Pancreas (tissue), 10 donors: Measurements from ENCODE around the gene DMAC1. TPM values are rescaled to one million over a fixed set of nuclear protein-coding genes. Genes with fewer than 3 reads are reported as not detected.

Source experiments
- ATAC-seq, 4 donors: fragments of 200-7000 bp; cut with Tn5 transposase; one replicate each; pipeline versions ENCODE4 v1.8.0 to v1.9.1; 2020; ENCODE audit warnings: mild to moderate bottlenecking in 4 of 4, moderate library complexity in 4 of 4
- DNase-seq, 6 donors: peaks; one replicate each; pipeline ENCODE4 v3.0.0-alpha.2; 2020
- FAIRE-seq: peaks from 2 replicates; lab custom pipeline; 2012; peaks lifted over from hg19 to GRCh38; lab: Jason Lieb, UNC
- H3K27ac ChIP-seq, 4 donors: fragments of 200-600 bp; sonication (generic); 1 replicate in 3 of 4; 2 replicates in 1 of 4; pipeline versions ENCODE4 v1.5.0 to v1.8.0; 2020
- H3K27me3 ChIP-seq, 4 donors: fragments of 200-600 bp; one replicate each; pipeline ENCODE4 v1.8.0; 2021
- H3K36me3 ChIP-seq, 3 donors: fragments of 200-600 bp; sonication (generic) in 1 of 3; one replicate each; pipeline versions ENCODE4 v1.5.0 to v1.8.0; 2020 to 2021
- H3K4me1 ChIP-seq, 3 donors: fragments of 200-600 bp; one replicate each; pipeline ENCODE4 v1.8.0; 2021
- H3K4me3 ChIP-seq, 4 donors: fragments of 200-600 bp; sonication (generic) in 2 of 4; one replicate each; pipeline versions ENCODE4 v1.5.0 to v1.8.0; 2020 to 2021
- H3K9me3 ChIP-seq, 4 donors: fragments of 200-600 bp; one replicate each; pipeline ENCODE4 v1.8.0; 2021
- CTCF ChIP-seq, 4 donors: fragments of 200-600 bp; sonication (generic) in 3 of 4; IDR thresholded peaks; one replicate each; pipeline versions ENCODE4 v1.5.0 to v1.8.0; 2021; ENCODE audit warnings: antibody characterized with exemption in 4 of 4
- WGBS, 2 donors: extraction: QIAGEN DNeasy Blood & Tissue Kit; methylation state at CpG; one replicate each; pipeline ENCODE4 v1.1.7; 2013; 5-methylcytosine and 5-hydroxymethylcytosine counted together
- intact Hi-C, 3 donors: fragments of 100-400 bp; cut with DNase I; formaldehyde crosslinking; loops; one replicate each; pipeline versions ENCODE4 v1.11.1 to v1.14.2; 2022
- polyA plus RNA-seq, 2 donors: library from polyadenylated mRNA; stranded (reverse); fragments of 200-250 nt; gene quantifications; one replicate each; pipeline ENCODE4 v1.2.3, GENCODE V29; 2013
- total RNA-seq, 6 donors: library from RNA; stranded (reverse); fragmentation: NEBNext Ultra II Directional in 4 of 6; extraction: Animal tissue kit (Norgen Biotek cat#: 25700) in 4 of 6; gene quantifications; one replicate each; pipeline versions ENCODE4 v1.2.1 to v1.2.4, GENCODE V29; 2021 to 2023
- donor health status: healthy with polysubstance abuse.
- donor health status: DM: no; HTN: no; CAD: no; lungs with moderate emphysema.
- donor health status: DM: no; HTN: no; CAD: no.
- donor health status: control.
- donor health status: control.
- donor health status: Bipolar disorder and iron deficiency.
- donor health status: DM: yes; HTN: yes; CAD: no.
- donor health status: DM: no; HTN: no; CAD: no.
- donor health status: DM: no; HTN: no; CAD: no.
- donor health status: DM: yes; HTN: yes; CAD: no.

Gene DMAC1
- total and polyA plus RNA-seq, 8 donors = 4.3 to 23.4 (median 13.7) TPM

GRCh38 chr9:7780261-7780988 is 19.2 kb downstream of the DMAC1 start:
- WGBS, 2 donors = 37 to 47% methylated on average over 3 of the region's 3 CpGs
- FAIRE-seq = no peak
- Histone ChIP-seq H3K36me3 (no peaks in the 10 kb centered on the region), H3K4me1 (no peaks in the 10 kb centered on the region), H3K4me3 (no peak overlapping the region), H3K27ac (no peak overlapping the region), H3K9me3 (no peaks in the 10 kb centered on the region), H3K27me3 (no peaks in the 10 kb centered on the region)
- no peak for ATAC-seq
- no peak for TF ChIP-seq CTCF (IDR thresholded peaks at IDR 0.05)
- intact Hi-C loops = no loop called here
- no peak for DNase-seq

GRCh38 chr9:7778851-7779600 is 20.6 kb downstream of the DMAC1 start:
- no peak for TF ChIP-seq CTCF (IDR thresholded peaks at IDR 0.05)
- Histone ChIP-seq H3K27me3 (no peaks in the 10 kb centered on the region), H3K4me3 (no peak overlapping the region), H3K4me1 (no peaks in the 10 kb centered on the region), H3K9me3 (no peaks in the 10 kb centered on the region), H3K36me3 (no peaks in the 10 kb centered on the region), H3K27ac (no peak overlapping the region)
- FAIRE-seq = no peak
- 58 to 67% methylated on average over 2 of the region's 2 CpGs for WGBS, 2 donors
- ATAC-seq = no peak
- DNase-seq = no peak
- intact Hi-C loops = no loop called here

GRCh38 chr9:7777771-7778170 is 21.8 kb downstream of the DMAC1 start:
- no peaks in the 10 kb centered on the region for H3K27me3 ChIP-seq
- no peak for TF ChIP-seq CTCF (IDR thresholded peaks at IDR 0.05)
- intact Hi-C loops = no loop called here
- H3K27ac ChIP-seq = no peak overlapping the region
- no peaks in the 10 kb centered on the region for H3K36me3 ChIP-seq
- no peaks in the 10 kb centered on the region for H3K9me3 ChIP-seq
- ATAC-seq = no peak
- H3K4me1 ChIP-seq = no peaks in the 10 kb centered on the region
- FAIRE-seq = no peak
- no peak for DNase-seq
- H3K4me3 ChIP-seq = no peak overlapping the region
- 28 to 47% methylated on average over 1 of the region's 1 CpG for WGBS, 2 donors

- Histone ChIP-seq H3K9me3 (no peaks in the 10 kb centered on the region), H3K36me3 (no peaks in the 10 kb centered on the region), H3K27me3 (no peaks in the 10 kb centered on the region), H3K27ac (no peak overlapping the region), H3K4me3 (no peak overlapping the region), H3K4me1 (no peaks in the 10 kb centered on the region)
- TF ChIP-seq CTCF (IDR thresholded peaks at IDR 0.05) = no peak
- WGBS, 2 donors = 31 to 38% methylated on average over 2 of the region's 2 CpGs
- intact Hi-C loops = no loop called here
- FAIRE-seq = no peak
- no peak for DNase-seq
- ATAC-seq = no peak
These were observed 29.5 kb downstream of the DMAC1 start for GRCh38 chr9:7770111-7770510.

- ATAC-seq (no peak), FAIRE-seq (no peak), DNase-seq (no peak)
- H3K27ac ChIP-seq = no peak overlapping the region
- no peaks in the 10 kb centered on the region for H3K36me3 ChIP-seq
- intact Hi-C loops = no loop called here
- TF ChIP-seq CTCF (IDR thresholded peaks at IDR 0.05) = no peak
- no peaks in the 10 kb centered on the region for H3K27me3 ChIP-seq
- no peaks in the 10 kb centered on the region for H3K4me1 ChIP-seq
- no peak overlapping the region for H3K4me3 ChIP-seq
- no peaks in the 10 kb centered on the region for H3K9me3 ChIP-seq
- WGBS, 2 donors = 42 to 62% methylated on average over 3 of the region's 3 CpGs
These were observed 37.0 kb downstream of the DMAC1 start for GRCh38 chr9:7762600-7762999.
